HepG2 (cell line): ENCODE measurements around the gene GNAL. TPM values are rescaled to one million over a fixed set of nuclear protein-coding genes. Genes with fewer than 3 reads are reported as not detected.

Experiments used
- ARNT ChIP-seq: fragments of 450-650 bp; IDR thresholded peaks from 2 replicates; pipeline ENCODE4 v1.6.1; 2017
- BRCA1 ChIP-seq: sonication (generic); formaldehyde crosslinking; IDR thresholded peaks from 2 replicates; pipeline ENCODE4 v1.4.0; 2020; ENCODE audit warnings: missing genetic modification reagents
- CREB1 ChIP-seq, 2 experiments: fragments of 450-650 bp in 1 of 2; IDR thresholded peaks; 2 replicates each; pipeline ENCODE4 v1.6.1; 2016 to 2017; ENCODE audit warnings: control low read depth in 1 of 2, mild to moderate bottlenecking in 1 of 2, missing compliant biosample characterization in 1 of 2, missing genetic modification characterization in 1 of 2
- CREM ChIP-seq, 2 experiments: sonication (generic) in 1 of 2; formaldehyde crosslinking in 1 of 2; IDR thresholded peaks; 2 replicates each; pipeline versions ENCODE4 v1.4.0 to v1.6.1; 2016 to 2020; ENCODE audit warnings: antibody characterized with exemption in 1 of 2, mild to moderate bottlenecking in 1 of 2, missing genetic modification reagents in 1 of 2
- DPF2 ChIP-seq: sonication (generic); formaldehyde crosslinking; IDR thresholded peaks from 2 replicates; pipeline ENCODE4 v1.4.0; 2020; ENCODE audit warnings: mild to moderate bottlenecking, low read depth, missing genetic modification reagents, borderline replicate concordance
- HMGXB4 ChIP-seq, 2 experiments: sonication (generic) in 1 of 2; formaldehyde crosslinking in 1 of 2; IDR thresholded peaks; 2 replicates each; pipeline versions ENCODE4 v1.4.0 to v1.6.1; 2018 to 2020; ENCODE audit warnings: missing genetic modification reagents in 2 of 2, borderline replicate concordance in 1 of 2, low read depth in 1 of 2, mild to moderate bottlenecking in 1 of 2, missing biosample characterization in 1 of 2
- PCBP2 ChIP-seq: fragments of 200-400 bp; formaldehyde crosslinking; optimal IDR thresholded peaks from 2 replicates; pipeline ENCODE3; 2018; ENCODE audit warnings: low read length, low read depth; ENCODE audit not compliant: poor library complexity, severe bottlenecking
- POGZ ChIP-seq: sonication (generic); formaldehyde crosslinking; IDR thresholded peaks from 2 replicates; pipeline ENCODE4 v1.4.0; 2020; ENCODE audit warnings: mild to moderate bottlenecking, missing genetic modification reagents
- RCOR2 ChIP-seq: IDR thresholded peaks from 2 replicates; pipeline ENCODE4 v1.6.1; 2016; ENCODE audit warnings: missing biosample characterization, missing genetic modification reagents
- SETDB1 ChIP-seq: sonication (generic); formaldehyde crosslinking; IDR thresholded peaks from 2 replicates; pipeline ENCODE4 v1.5.1; 2020; ENCODE audit warnings: missing genetic modification reagents, mild to moderate bottlenecking, borderline replicate concordance
- TCF7L2 ChIP-seq: IDR thresholded peaks from 2 replicates; pipeline ENCODE4 v1.6.1; 2011; ENCODE audit warnings: mild to moderate bottlenecking, low read depth, low read length, moderate library complexity
- U2AF1 ChIP-seq: fragments of 200-400 bp; formaldehyde crosslinking; optimal IDR thresholded peaks from 2 replicates; pipeline ENCODE3; 2017; ENCODE audit warnings: mild to moderate bottlenecking, low read depth, low read length
- ZC3H4 ChIP-seq: sonication (generic); formaldehyde crosslinking; IDR thresholded peaks from 2 replicates; pipeline ENCODE4 v1.4.0; 2020; ENCODE audit warnings: missing genetic modification reagents, borderline replicate concordance
- ZFP90 ChIP-seq: sonication (generic); formaldehyde crosslinking; IDR thresholded peaks from 2 replicates; pipeline ENCODE4 v1.8.0; 2022; ENCODE audit warnings: missing genetic modification reagents, mild to moderate bottlenecking, inconsistent platforms, borderline replicate concordance
- ZMAT3 ChIP-seq: sonication (generic); formaldehyde crosslinking; conservative IDR thresholded peaks from 2 replicates; pipeline ENCODE4 v1.7.0; 2021; ENCODE audit warnings: missing genetic modification reagents
- ZNF44 ChIP-seq: sonication (generic); formaldehyde crosslinking; IDR thresholded peaks from 2 replicates; pipeline ENCODE4 v1.5.1; 2020; ENCODE audit warnings: mild to moderate bottlenecking, missing genetic modification reagents
- ZNF746 ChIP-seq: sonication (generic); formaldehyde crosslinking; IDR thresholded peaks from 2 replicates; pipeline ENCODE4 v1.8.0; 2022; ENCODE audit warnings: mild to moderate bottlenecking, missing genetic modification reagents
- polyA plus RNA-seq, 8 experiments: library from polyadenylated mRNA; depleted of rRNA in 3 of 8; stranded (reverse) in 7 of 8; unstranded in 1 of 8; fragments of >200 nt; fragmentation: Illumina TruSeq in 4 of 8; extraction: Trizol in 4 of 8; gene quantifications; 2 replicates each; pipeline versions ENCODE4 v1.2.1 to v1.2.3, GENCODE V29; 2011 to 2016; ENCODE audit warnings: low read depth in 4 of 8, missing spikeins in 1 of 8, mixed read lengths in 1 of 8; ENCODE audit not compliant: insufficient read depth in 1 of 8
- total RNA-seq, 5 experiments: library from RNA; depleted of rRNA; stranded (reverse); fragments of >200 nt; fragmentation: Illumina TruSeq; extraction: Trizol; gene quantifications; 2 replicates each; pipeline ENCODE4 v1.2.3, GENCODE V29; 2016; ENCODE audit warnings: low read depth in 1 of 5
- TF ChIP-seq, protein P1 (sequence below): sonication (generic); formaldehyde crosslinking; IDR thresholded peaks from 2 replicates; pipeline ENCODE4 v1.4.0; 2020; ENCODE audit warnings: missing genetic modification reagents, low read depth, mild to moderate bottlenecking, borderline replicate concordance
- TF ChIP-seq, protein P2 (sequence below): sonication (generic); formaldehyde crosslinking; IDR thresholded peaks from 2 replicates; pipeline ENCODE4 v1.4.0; 2020; ENCODE audit warnings: mild to moderate bottlenecking, missing genetic modification reagents

GNAL gene
- total and polyA plus RNA-seq, 2 of the 13 experiments (the other 11 are each of a cell fraction or from before 2014, with no cell fraction given), result 0.87 to 1.4 TPM

DNA sequence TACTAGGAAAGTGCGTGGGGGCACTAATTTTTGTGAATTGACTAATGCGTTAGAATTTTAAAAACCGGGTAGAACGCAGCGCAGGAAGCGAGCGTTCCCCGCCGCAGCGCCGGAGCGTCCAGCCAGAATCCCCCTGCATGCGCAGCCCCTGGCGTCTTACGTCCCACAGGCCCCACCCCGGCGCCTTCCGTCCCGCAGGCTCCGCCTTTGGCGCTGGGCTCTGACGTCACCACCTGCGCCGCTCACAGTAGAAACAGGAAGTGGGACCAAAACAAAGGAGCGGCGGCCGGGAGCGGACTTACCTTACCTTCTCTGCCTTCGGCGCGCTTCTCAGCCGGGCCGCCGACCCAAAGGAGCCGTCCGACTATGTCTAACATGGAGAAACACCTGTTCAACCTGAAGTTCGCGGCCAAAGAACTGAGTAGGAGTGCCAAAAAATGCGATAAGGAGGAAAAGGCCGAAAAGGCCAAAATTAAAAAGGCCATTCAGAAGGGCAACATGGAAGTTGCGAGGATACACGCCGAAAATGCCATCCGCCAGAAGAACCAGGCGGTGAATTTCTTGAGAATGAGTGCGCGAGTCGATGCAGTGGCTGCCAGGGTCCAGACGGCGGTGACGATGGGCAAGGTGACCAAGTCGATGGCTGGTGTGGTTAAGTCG, 162.2 kb downstream of the GNAL start, which contains the start of gene CHMP1B (continued):
- TF ChIP-seq HMGXB4 (CRISPR knock-in tag; IDR thresholded peaks at IDR 0.05; ENCODE audit: borderline replicate concordance in 1 of 2, low read depth in 1 of 2), result peak; percentile 83 to 89; a peak in 3 of 4 replicates
- TF ChIP-seq U2AF1, result peak; percentile 31
- no peak for TF ChIP-seq ZNF746 (CRISPR knock-in tag)
- TF ChIP-seq, protein P1, sequence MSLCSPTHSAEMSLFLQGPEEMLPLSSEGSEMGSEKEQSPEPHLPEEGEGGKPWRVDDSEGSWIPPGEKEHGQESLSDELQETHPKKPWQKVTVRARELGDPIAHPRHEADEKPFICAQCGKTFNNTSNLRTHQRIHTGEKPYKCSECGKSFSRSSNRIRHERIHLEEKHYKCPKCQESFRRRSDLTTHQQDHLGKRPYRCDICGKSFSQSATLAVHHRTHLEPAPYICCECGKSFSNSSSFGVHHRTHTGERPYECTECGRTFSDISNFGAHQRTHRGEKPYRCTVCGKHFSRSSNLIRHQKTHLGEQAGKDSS, result peak; percentile 42; the same call in 1 of the 2 replicates
- TF ChIP-seq, protein P2, sequence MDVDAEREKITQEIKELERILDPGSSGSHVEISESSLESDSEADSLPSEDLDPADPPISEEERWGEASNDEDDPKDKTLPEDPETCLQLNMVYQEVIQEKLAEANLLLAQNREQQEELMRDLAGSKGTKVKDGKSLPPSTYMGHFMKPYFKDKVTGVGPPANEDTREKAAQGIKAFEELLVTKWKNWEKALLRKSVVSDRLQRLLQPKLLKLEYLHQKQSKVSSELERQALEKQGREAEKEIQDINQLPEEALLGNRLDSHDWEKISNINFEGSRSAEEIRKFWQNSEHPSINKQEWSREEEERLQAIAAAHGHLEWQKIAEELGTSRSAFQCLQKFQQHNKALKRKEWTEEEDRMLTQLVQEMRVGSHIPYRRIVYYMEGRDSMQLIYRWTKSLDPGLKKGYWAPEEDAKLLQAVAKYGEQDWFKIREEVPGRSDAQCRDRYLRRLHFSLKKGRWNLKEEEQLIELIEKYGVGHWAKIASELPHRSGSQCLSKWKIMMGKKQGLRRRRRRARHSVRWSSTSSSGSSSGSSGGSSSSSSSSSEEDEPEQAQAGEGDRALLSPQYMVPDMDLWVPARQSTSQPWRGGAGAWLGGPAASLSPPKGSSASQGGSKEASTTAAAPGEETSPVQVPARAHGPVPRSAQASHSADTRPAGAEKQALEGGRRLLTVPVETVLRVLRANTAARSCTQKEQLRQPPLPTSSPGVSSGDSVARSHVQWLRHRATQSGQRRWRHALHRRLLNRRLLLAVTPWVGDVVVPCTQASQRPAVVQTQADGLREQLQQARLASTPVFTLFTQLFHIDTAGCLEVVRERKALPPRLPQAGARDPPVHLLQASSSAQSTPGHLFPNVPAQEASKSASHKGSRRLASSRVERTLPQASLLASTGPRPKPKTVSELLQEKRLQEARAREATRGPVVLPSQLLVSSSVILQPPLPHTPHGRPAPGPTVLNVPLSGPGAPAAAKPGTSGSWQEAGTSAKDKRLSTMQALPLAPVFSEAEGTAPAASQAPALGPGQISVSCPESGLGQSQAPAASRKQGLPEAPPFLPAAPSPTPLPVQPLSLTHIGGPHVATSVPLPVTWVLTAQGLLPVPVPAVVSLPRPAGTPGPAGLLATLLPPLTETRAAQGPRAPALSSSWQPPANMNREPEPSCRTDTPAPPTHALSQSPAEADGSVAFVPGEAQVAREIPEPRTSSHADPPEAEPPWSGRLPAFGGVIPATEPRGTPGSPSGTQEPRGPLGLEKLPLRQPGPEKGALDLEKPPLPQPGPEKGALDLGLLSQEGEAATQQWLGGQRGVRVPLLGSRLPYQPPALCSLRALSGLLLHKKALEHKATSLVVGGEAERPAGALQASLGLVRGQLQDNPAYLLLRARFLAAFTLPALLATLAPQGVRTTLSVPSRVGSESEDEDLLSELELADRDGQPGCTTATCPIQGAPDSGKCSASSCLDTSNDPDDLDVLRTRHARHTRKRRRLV (CRISPR knock-in tag), result no peak
- 0 out of 2 replicates have a peak, but pooled peaks have one; percentile 72 for TF ChIP-seq ZFP90 (CRISPR knock-in tag)
- no peak for TF ChIP-seq BRCA1 (CRISPR knock-in tag)
- TF ChIP-seq SETDB1 (CRISPR knock-in tag), result peak; percentile 76; the same call in 1 of the 2 replicates
- TF ChIP-seq ZC3H4 (CRISPR knock-in tag), result no peak
- peak; percentile 84 for TF ChIP-seq POGZ (CRISPR knock-in tag)
- TF ChIP-seq CREM (IDR thresholded peaks at IDR 0.05), result peak; percentile 99
- TF ChIP-seq CREM (CRISPR knock-in tag; IDR thresholded peaks at IDR 0.05), result peak; percentile 94
- no peak for TF ChIP-seq ARNT
- no peak for TF ChIP-seq PCBP2
- TF ChIP-seq RCOR2 (CRISPR knock-in tag), result no peak
- TF ChIP-seq CREB1 (IDR thresholded peaks at IDR 0.05), result peak; percentile 99
- peak; percentile 99 for TF ChIP-seq CREB1 (CRISPR knock-in tag; IDR thresholded peaks at IDR 0.05)
- no peak for TF ChIP-seq DPF2
- no peak for TF ChIP-seq TCF7L2
- no peak for TF ChIP-seq ZMAT3 (CRISPR knock-in tag)
- 0 out of 2 replicates have a peak, but pooled peaks have one; percentile 46 for TF ChIP-seq ZNF44 (CRISPR knock-in tag)
